DND-41 (cell line): ENCODE measurements around the gene ECM1.

Source experiments
- EZH2 ChIP-seq: IDR thresholded peaks from 3 replicates; pipeline ENCODE4 v1.6.1; 2012; ENCODE audit warnings: borderline replicate concordance, low read depth, mild to moderate bottlenecking, moderate library complexity, low read length, inconsistent platforms; ENCODE audit not compliant: severe bottlenecking
- TF ChIP-seq, protein P1 (sequence below): IDR thresholded peaks from 2 replicates; pipeline ENCODE4 v1.5.1; 2012; ENCODE audit warnings: borderline replicate concordance, low read length, moderate library complexity, mild to moderate bottlenecking; ENCODE audit not compliant: poor library complexity, severe bottlenecking; ENCODE audit errors: extremely low read depth

DNA sequence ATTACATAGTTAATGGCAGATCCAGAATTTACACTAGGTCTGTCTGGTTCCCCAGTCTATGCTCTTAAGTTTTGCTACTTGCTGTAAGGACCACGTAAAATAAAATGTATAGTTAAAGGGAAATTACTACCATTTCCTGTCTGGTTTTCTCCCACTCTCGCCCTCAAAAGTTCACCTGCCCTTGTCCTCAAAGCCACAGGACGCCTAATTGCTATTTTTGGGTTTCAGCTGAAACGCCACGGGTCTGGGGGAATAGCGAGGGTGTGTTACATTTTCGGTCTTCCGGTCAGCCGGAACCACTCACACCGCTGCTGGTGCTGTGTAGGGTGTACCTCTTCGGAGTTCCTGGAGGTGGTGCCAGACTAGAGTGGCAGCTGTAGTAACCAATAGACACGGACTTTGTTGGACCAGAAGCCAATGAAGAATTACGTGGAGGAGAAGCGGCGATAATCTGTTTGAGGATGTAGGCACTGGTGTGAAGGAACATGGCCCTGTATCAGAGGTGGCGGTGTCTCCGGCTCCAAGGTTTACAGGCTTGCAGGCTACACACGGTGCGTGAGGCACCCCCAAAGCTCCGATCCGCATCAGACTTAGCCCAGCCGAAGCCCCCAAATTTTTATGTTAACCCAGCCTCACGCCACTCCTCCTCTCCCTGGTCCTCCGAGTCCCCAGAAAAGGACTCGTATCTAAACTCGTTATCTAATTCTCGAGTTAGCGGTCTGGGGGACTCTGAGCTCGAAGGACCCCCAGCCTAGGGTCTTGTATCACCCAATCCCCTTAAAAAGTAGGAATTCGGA lies 20.7 kb upstream of the ECM1 start, which contains the start of gene TARS2:
- TF ChIP-seq, protein P1, sequence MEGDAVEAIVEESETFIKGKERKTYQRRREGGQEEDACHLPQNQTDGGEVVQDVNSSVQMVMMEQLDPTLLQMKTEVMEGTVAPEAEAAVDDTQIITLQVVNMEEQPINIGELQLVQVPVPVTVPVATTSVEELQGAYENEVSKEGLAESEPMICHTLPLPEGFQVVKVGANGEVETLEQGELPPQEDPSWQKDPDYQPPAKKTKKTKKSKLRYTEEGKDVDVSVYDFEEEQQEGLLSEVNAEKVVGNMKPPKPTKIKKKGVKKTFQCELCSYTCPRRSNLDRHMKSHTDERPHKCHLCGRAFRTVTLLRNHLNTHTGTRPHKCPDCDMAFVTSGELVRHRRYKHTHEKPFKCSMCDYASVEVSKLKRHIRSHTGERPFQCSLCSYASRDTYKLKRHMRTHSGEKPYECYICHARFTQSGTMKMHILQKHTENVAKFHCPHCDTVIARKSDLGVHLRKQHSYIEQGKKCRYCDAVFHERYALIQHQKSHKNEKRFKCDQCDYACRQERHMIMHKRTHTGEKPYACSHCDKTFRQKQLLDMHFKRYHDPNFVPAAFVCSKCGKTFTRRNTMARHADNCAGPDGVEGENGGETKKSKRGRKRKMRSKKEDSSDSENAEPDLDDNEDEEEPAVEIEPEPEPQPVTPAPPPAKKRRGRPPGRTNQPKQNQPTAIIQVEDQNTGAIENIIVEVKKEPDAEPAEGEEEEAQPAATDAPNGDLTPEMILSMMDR: peak; percentile 14
- TF ChIP-seq EZH2: no peak
